Measurements from ENCODE around the gene YTHDF2.
"Not testable (repeated sequence)": the region's sequence is repeated elsewhere in the genome, so short reads cannot be mapped to it uniquely, and the experiment has no call there.

The YTHDF2 gene

DNA sequence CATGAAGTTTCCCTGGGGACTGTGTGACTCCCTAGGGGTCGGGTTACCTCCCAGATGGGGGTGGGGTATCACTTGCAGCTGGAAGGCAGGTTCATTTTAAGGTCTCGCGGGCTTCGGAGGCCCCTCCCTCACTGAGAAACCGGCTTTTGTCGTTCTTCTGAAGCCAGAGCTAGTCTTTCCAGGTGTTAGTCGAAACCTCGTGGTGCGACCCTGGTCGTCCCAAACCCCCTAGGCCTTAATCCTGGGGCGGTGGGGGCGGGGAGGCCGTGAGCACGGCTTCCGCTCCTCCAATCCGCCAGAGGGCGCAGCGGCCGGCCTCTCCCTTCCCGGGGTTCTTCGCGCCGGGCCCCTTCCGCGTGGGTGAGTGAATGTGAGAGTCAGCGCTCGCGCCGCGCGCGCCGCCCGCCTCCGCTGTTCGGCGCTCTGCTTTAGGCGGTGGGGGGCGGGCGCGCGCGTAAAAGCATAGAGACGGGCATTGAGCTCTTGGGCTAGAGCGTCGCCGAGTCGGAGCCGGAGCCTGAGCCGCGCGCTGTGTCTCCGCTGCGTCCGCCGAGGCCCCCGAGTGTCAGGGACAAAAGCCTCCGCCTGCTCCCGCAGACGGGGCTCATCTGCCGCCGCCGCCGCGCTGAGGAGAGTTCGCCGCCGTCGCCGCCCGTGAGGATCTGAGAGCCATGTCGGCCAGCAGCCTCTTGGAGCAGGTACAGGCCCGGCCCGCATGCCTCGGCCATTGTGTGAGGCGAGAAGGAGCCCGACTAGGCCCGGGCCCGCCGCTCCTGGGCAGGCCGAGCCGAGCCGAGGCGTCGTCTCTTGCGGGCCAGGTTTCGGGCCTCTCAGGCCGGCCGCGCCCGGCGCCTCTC lies at the start of gene YTHDF2:
Gene YTHDF2, plus strand, starts transcription at position 491 of the 857 bp plus-strand sequence. Its CDS starts 181 bp downstream, at position 672.
- DNase-seq (ENCODE audit: low spot score) = peak; percentile 71

DNA sequence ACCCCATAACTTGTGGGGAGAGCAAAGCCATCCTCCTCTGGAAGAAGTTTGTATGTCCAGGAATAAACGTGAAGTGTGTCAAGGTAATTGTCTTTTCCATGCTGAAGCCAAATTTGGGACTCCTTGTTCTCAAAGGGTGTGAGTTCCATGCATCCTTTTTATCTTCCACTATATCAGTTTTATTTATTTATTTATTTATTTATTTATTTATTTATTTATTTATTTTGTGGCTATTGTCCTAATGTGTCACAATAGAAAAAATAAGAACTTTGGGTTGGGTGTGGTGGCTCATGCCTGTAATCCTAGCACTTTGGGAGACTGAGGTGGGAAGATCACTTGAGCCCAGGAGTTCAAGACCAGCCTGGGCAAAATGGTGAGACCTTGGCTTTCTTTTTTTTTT lies 45.1 kb upstream of the YTHDF2 start:
- not testable (repeated sequence) for DNase-seq (ENCODE audit: low spot score)

DNA sequence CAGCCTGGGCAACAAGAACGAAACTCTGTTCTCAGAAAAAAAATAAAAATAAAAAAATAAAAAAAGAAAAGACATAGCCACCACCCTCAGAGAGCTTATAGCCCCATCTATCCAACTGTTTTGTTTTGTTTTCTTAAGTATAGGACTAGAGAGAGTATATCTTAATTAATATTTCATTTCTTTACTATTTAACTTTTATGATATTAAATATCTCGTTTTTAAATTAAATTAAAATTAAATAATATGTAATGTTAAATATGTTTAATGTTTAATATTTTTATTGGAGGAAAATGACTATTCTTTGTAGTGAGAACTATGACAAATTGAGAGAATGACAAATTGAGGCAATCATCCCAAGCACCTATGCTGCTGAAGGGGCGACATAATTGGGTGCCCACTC lies 33.1 kb upstream of the YTHDF2 start:
- DNase-seq (ENCODE audit: low spot score) = no peak

DNA sequence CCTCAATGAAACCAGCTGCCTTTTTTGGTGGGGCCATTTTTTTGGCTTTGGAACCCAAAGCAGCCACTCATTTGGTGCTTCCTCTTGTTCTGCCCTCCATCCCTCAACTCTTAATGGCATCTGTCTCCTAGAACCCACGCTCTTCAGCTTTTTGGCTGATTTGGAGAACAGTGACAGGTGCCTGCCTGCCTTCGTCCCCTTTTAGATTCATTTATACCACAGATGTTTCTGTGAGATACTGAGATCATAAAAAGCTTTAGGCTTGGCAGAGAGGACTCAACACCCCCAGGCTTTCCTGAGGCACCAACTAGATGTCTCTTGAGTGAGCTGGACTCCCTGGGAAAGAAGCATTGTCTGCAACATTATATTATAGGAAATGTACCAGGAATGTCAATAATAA lies 20.4 kb upstream of the YTHDF2 start:
- no peak for DNase-seq (ENCODE audit: low spot score)

DNA sequence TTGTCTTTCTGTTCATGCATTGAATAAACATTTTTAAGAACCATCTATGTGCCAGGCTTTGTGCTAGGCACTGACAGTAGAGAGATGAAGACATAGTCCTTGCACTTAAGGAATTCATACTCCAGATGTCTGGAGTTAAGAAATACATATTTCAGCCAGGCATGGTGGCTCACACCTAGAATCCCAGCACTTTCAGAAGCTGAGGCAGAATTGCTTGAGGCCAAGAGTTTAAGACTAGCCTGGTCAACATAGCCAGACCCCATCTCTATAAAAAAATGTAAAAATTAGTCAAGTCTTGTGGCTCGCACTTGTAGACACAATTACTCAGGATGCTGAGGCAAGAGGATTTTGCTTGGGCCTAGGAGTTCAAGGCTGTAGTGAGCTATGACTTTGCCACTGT lies 18.6 kb upstream of the YTHDF2 start:
- no peak for DNase-seq (ENCODE audit: low spot score)

DNA sequence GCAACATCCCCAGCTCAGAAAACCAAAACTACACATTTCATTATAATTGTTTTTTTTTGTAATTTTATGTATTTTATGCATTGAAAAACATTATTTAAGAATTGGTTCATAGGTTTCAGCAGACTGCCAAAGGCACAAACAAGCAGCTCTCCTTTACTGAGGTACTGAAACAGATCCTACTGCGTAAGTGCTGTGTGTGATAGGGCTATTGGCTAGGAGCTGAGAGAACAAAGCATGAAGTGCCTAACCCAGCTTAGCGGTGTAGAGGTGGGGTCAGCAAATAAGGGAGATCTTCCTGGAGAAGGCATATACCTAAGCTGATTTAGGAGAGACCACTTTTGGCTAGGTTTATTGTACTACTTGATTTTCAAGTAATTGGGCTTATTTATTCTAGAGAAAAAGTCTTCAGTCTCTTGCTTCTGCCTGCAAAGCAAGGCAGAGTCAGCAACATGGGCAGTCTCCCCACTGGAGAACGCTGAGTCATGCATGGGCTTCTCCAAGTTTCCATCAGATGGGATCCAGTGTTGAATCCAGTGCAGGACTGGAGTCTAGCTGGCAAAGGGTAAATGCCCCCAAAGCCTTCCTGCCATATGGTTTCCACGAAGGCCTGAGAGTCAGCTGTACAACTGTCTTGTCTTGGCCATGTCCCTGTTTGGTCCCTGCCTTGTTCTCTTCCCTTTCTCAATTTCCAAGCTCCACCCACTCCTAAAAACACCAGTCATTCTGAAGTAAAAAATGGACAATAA lies 18.0 kb upstream of the YTHDF2 start:
- no peak for DNase-seq (ENCODE audit: low spot score)

- DNase-seq (ENCODE audit: low spot score) = no peak
Observed at GRCh38 chr1:28719332-28719619, 17.5 kb upstream of the YTHDF2 start.

DNA sequence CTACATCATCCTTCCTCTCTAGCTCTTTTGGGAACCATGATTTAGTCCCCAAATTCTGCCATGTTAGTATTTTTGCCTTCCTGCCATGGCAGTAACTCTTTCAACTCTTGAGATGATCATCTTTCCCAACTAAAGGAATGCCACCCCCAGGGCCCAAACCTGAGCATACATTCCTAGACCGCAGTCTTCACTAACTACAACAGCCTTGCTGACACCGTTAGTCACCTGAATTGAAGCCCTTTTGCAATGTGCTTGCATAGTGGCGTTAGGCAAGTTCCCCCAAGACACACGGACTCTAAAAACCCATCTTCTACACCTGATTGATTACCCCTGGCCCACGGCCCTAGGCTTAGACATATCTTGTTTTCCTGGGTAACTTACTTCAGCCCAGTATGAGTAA lies 16.4 kb upstream of the YTHDF2 start:
- DNase-seq (ENCODE audit: low spot score) = no peak

DNA sequence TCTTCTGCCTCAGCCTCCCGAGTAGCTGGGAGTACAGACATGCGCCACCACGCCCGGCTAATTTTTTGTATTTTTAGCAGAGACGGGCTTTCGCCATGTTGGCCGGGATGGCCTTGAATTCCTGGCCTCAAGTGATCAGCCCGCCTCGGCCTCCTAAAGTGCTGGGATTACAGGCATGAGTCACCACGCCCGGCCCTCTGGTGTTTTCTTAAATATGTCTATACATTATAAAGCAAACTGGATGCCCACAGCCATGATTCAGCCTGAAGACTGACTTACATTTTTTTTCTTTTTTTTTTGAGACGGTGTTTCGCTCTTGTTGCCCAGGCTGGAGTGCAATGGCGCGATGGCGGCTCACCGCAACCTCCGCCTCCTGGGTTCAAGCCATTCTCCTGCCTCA lies 14.8 kb upstream of the YTHDF2 start:
- not testable (repeated sequence) for DNase-seq (ENCODE audit: low spot score)

GRCh38 chr1:28725365-28725764 lies 11.4 kb upstream of the YTHDF2 start:
- DNase-seq (ENCODE audit: low spot score) = not testable (repeated sequence)

- no peak for DNase-seq (ENCODE audit: low spot score)
Observed at GRCh38 chr1:28735961-28736449, 735 bp upstream of the YTHDF2 start.

GRCh38 chr1:28737307-28738132 lies 780 bp downstream of the YTHDF2 start:
- DNase-seq (ENCODE audit: low spot score) = peak; percentile 82

DNA sequence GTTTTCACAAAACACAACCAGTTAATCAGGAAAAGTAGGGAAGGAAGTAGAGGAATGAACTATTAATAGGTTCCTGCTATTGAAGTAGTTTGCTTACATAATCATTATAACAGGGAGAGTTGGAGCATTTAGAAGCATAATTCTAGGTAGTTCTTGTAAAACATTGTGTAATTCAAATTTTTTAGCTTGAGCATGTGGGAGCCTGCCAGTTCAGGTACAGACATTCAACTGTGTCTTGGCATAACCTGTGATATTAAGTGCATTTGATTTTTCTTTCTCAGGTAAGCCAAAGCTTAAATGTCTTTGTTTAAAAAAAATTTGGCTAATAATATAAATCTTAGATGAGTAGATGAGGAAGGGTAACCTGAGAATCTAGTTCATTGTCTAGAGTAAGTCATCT lies 3.4 kb downstream of the YTHDF2 start:
- DNase-seq (ENCODE audit: low spot score) = no peak

DNA sequence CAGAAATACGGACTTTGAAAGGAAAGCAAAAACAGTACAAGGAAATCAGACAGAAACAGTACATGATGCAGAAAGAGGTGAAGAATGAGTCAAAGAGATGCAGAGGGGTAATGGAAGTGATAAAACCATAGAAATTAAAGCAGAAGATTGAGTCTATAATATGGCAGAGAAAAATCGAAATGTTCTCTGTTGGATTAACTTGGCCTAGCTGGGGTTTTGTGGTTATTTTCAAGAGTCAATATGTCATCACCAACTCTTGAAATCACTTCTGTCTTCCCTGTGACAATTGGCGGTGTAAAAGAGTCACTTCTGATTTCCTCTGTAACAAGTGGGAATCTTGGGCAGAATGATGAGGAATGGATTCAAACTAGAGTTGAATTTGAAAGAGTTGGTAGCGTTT lies 7.4 kb downstream of the YTHDF2 start:
- no peak for DNase-seq (ENCODE audit: low spot score)

- no peak for DNase-seq (ENCODE audit: low spot score)
Observed at GRCh38 chr1:28745653-28746173, 9.0 kb downstream of the YTHDF2 start.

DNA sequence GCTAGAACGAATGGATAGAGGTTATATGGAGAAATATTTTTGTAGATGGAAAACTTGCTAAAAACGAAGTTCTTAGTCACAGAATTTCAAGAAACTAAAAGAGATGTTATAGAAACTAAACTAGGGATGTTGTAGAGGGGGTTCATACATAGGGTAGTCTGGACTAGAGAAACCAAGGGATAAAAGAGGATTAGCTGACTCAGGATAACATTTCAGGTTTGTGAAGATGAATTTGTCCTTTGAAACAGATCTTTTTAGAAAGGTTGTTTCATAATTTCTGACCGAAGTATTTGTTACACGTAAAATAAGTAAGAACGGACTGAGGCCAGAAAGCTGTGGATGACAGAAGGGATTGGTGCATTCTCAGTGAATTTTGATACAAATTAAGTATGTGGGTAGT lies 13.6 kb downstream of the YTHDF2 start:
- DNase-seq (ENCODE audit: low spot score) = no peak

- not testable (repeated sequence) for DNase-seq (ENCODE audit: low spot score)
Observed at GRCh38 chr1:28750771-28751294, 14.1 kb downstream of the YTHDF2 start.

GRCh38 chr1:28751315-28752060 lies 14.7 kb downstream of the YTHDF2 start:
- DNase-seq (ENCODE audit: low spot score) = peak; percentile 86

DNA sequence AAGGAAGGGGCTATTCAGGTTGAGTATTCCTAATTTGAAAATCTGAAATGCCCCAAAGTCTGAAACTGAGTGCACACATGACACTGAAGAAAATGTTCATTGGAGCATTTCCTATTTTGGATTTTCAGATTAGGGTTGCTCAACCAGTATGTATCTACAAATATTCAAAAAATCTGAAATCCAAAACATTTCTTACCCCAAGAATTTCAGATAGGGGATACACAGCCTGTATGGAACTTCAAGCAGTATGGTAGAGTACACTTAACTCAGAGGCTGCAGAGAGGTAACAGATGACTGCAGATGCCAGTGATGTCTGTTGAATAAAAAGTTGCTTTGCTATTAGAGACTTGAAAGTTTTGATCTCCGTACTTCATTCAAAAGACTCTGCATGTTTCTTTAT lies 19.0 kb downstream of the YTHDF2 start:
- no peak for DNase-seq (ENCODE audit: low spot score)

DNA sequence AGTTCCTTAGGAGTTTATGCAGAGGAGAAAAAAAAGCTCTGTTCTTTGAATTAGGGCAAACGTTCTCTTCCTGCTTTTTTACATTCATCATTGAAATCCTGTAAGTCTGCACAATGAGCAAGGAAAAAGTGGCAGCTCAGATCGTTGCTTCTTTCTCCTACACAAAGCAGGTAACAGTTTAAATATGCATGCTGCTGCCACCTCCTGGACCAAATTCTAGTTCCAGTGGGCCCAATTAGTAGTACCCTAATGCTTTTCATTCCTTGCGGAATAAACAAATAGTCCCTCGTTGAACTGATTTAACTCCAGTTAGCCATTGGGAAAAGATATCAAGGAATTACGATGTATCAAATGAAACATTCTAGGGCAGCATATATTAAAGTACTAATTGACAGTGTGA lies 20.1 kb downstream of the YTHDF2 start:
- DNase-seq (ENCODE audit: low spot score) = no peak

- DNase-seq (ENCODE audit: low spot score) = no peak
Observed at GRCh38 chr1:28758420-28758819, 21.7 kb downstream of the YTHDF2 start.

Measured in COLO829 (cell line).